CMK (cell line): ENCODE measurements around the gene ARFGEF2.
"Not testable (repeated sequence)": the region's sequence is repeated elsewhere in the genome, so short reads cannot be mapped to it uniquely, and the experiment has no call there.

Experiments used
- DNase-seq: peaks from one replicate; pipeline ENCODE4 v3.0.0-alpha.2; 2010; ENCODE audit warnings: low read depth

Gene ARFGEF2

DNA sequence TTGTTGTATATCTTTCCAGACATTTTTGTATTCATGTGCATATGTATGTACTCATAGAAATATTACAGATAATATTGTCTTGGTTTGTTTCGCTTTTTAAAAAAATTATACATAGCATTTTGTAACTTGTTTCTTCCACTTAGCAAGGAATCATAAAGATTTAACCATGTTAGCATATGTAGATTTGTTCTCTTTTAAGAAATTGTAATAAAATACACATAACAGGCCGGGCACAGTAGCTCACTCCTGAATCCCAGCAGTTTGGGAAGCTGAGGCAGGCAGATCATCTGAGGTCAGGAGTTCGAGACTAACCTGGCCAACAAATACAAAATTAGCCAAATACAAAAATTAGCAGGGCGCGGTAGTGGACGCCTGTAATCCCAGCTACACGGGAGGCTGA, 80.2 kb downstream of the ARFGEF2 start:
- no peak for DNase-seq

DNA sequence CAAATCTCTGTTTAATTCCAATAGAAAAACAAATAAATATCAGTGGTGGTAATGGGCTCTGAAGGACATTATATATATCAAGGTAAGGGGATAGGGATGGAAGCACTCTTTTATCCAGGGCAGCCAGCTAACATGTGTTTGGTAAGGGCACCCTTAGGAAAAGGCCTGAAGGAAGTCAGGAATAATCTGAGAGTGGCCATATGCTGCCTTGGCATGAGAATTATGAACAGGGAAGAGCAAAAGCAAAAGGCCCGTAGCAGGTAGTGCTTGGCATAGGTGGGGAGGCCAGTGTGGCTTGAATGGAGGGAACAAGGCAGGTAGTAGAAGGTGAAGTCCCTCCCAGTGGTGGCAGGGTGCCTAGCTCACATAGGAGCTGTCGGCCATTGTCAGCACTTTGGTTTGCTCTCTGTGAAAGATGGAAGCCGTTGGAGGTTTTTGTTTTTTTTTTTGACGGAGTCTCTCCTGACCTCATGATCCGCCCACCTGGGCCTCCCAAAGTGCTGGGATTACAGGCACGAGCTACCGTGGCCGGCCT, 85.0 kb downstream of the ARFGEF2 start:
- no peak for DNase-seq

DNA sequence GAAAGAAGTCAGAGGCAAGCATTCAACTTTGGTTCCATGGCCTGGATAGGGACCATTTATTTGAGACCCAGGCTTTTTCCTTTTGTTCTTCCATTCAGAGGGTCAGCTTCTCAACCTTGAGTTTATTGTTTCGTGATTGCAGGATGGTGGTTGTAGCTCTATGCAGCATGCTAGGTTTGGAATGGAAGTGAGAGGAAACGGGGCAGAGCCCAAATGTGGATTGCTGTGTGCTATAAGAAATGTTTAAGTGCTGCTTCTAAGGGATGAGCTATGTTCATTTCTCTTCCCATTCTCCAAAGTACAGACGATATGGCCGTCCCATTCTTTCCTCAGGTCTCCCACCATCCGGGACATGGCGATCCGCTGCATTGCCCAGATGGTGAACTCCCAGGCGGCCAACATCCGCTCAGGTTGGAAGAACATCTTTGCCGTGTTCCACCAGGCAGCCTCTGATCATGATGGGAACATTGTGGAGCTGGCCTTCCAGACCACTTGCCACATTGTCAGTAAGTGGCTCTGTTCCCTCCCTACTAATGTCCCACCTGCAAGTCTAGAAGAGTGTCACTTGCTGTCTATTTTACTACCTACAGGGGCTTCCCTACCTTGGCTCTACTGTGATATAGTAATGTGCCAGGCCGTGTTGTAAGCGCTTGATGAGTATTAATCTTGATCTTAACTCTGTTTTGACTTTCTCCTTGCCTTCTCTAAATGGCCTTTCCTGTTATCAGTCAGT, 88.6 kb downstream of the ARFGEF2 start:
- DNase-seq = no peak

DNA sequence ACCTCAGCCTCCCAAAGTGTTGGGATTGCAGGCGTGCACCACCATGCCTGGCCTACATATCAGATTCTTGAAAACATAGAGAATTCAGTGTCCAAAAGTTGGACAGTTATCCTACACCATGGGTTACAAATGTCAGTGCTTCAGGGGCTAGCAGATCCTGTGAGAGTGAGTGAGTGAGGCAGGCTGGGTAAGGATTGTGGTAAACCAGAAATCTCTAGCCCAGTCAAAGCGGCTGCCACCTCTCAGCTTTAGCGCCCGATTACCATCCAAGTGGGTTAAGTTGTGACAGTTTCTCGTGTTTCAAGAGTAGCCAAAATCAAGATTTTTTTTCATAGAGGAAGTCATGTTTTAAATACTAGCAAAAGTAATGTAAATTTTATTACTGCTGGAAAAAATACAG, 102.7 kb downstream of the ARFGEF2 start:
- no peak for DNase-seq

DNA sequence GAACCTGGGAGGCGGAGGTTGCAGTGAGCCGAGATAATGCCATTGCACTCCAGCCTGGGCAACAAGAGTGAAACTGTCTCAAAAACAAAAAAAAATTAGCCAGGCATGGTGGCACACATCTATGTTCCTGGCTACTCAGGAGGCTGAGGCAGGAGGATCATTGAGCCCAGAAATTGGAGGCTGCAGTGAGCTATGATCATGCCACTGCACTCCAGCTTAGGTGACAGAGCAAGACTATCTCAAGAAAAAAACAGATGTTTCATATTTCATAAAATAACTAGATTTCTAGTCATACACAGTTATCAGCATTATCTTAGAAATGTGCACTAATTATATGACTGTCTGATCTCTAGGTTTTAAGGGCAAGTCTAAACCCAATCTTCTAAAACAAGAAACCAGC, 106.7 kb downstream of the ARFGEF2 start:
- DNase-seq = not testable (repeated sequence)

DNA sequence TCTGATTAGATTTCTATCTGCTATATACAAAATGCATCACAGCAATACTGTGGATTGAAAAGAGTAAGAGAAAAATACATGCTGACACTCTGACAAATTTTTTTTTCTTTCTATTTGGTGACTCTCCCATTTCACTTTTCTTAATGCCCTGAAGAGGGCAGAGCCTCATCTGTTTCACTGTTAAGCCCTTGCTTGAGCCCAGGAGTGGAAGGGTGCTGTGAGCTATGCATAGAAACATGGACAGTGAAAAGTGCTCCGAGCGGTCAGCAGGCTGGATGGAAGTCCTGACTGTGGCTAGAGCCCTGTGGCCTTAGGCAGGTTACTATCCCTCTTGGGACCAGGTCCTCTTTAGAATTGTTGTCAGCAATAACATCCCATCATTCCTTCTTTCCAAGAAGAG, 107.2 kb downstream of the ARFGEF2 start:
- DNase-seq = no peak

DNA sequence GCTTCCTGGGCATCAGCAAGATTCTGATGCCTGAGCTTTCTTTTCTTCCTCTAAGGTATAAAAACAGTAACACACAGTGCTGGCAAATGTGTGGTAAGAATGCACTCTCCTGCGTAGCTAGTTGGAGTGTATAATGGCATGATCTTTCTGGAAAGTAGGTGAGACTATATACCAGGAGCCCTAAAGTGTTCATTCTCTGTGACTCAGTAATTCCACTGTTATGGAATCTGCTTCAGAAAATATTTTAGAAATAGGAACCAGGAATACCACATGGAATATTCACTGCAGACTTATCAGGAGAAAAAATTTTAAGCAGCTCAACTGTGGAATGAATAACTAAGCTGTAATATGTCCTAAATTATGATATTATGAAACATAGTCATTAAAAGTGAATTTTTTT, 107.7 kb downstream of the ARFGEF2 start:
- no peak for DNase-seq

DNA sequence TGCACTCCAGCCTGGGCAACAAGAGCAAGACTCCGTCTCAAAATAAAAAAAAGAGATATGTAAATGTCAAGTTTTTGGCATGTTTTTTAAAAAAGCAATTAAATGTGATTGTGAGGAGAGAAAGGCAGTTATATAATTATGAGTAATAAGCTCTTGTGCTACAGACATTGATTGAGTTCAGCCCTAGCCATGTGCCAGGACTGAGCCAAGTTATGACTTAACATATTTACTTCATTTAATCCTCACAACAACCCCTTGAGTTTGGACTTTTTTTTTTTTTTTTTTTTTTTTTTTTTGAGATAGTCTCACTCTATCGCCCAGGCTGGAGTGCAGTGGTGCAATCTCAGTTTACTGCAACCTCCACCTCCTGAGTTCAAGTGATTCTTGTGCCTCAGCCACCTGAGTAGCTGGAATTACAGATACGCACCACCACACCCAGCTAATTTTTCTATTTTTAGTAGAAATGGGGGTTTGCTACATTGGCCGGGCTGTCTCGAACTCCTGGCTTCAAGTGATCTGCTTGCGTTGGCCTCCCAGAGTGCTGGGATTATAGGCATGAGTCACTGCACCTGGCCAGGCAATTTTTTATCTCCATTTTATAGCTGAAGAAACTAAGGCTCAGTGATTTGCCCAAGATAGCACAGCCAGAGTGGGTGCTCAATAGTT, 109.6 kb downstream of the ARFGEF2 start:
- DNase-seq = no peak

DNA sequence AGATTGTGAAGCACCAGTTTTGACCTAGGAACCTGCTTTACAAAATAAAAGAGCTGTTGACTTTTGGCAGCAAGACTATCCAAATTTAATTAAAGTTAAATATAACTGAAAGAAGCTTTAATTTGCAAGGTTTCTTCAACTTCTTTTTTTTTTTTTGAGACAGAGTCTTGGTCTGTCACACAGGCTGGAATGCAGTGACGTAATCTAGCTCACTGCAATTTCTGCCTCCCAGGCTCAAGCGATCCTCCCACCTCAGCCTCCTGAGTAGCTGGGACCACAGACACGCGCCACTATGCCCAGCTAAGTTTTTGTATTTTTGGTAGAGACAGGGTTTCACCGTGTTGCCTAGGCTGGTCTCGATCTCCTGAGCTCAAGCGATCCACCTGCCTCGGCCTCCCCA, 110.9 kb downstream of the ARFGEF2 start:
- DNase-seq = no peak

DNA sequence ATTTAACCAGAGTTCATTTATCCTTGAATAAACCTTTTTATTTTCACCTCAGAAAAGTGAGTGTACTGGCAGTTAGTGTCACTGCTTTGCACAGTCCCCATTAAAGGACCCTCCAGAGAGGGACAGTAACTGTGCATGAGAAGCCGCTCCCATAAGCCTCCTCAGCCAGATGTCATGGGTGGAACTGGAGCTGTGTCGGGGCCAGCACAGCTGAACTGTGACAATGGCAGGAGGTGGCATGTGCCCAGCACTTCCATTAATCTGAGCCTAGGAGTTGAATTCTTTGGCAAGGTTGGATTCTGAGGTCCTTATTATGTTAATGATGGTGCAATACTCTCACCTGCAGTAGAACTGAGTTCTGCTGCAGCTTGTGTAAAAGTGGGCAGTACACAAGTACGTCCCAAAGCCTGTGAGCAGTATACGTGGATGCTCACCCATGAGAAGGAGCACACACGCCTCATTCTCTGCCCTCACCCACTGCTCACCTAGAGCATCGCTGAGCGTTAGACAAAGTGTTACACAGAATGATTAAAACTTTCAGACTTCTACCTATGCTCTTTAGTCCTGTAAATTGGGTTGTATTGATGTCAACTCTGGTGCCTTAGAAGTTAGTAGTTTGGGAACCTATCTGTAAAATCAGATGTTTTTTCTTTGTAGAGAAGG, 112.7 kb downstream of the ARFGEF2 start:
- DNase-seq = no peak

DNA sequence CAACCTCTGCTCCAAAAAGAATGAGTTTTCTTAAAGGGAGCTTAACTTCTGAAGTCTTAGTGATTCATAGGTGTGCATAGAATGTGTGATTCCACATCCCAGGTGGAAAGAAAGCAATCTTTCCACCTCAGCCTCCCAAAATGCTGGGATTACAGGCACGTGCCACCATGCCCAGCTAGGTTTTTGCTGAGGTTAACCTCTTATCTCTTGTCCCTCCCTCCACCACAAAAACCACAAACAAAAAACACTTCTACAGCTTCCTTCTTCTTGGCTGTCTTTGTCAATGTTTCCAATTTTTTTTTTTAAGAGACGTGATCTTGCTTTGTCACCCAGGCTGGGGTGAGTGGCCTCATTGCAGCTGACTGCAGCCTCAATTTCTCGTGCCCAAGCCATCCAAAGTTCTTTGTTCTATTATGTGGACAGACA, 116.5 kb downstream of the ARFGEF2 start:
- DNase-seq = peak; percentile 63

DNA sequence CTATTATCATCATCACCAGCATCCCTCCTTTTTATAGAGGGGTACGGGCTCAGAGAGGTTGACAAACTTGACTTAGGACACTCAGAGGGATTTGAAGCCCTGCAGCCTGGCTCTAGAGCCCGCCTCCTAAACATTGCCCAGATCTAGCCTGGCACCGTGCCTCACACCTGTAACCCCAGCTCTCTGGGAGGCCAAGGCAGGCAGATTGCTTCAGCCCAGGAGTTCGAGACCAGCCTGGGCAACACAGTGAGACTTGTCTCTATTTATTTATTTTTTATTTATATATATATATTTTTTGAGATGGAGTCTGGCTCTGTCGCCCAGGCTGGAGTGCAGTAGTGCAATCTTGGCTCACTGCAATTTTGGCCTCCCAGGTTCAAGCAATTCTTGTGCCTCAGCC, 118.3 kb downstream of the ARFGEF2 start:
- DNase-seq = no peak

DNA sequence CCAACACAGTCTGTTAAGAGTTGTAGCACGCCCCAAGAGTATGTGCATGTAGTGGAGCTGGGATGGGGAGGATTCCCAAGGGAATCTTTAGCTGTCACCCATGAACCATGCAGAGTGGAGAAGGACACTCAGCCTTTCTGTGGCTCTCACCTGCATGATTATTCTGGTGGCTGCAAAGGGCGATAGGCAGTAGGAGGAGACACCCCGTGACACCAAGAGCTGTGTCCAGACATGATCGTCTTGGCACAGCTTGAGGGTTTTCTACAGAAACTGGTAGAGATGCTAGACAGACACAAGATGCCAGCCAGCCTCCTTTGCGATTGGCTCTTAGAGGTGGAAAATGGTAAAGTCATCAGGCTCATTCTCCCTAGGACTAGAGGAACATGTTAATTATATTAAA, 121.5 kb downstream of the ARFGEF2 start:
- no peak for DNase-seq

DNA sequence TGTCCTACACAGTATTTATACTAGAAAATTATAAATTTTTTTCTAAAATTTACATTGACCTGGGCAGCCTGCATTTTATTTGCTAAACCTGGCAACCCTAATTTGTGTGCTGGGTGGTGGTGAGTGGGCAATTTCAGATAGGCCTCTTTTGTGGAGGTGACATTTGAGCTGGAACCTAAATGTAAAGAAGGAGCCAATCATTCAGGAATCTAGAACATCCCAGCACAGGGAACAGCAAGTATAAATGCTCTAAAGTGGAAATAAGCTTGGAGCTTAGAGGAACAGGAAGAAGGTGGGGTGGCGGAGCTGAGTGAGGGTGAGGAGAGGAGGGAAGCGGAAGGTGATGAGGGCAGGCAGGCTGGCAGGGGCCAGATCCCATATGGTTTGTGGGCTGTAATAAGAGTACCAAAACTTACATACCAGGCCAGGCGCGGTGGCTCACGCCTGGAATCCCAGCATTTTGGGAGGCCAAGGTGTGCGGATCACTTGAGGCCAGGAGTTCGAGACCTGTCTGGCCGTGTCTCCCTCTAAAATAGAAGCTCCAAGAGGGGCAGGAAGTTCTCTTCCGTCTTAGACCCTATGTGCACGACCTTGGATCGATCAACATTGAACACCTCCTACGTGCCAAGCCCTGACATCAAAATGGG, 124.1 kb downstream of the ARFGEF2 start:
- peak; percentile 60 for DNase-seq

DNA sequence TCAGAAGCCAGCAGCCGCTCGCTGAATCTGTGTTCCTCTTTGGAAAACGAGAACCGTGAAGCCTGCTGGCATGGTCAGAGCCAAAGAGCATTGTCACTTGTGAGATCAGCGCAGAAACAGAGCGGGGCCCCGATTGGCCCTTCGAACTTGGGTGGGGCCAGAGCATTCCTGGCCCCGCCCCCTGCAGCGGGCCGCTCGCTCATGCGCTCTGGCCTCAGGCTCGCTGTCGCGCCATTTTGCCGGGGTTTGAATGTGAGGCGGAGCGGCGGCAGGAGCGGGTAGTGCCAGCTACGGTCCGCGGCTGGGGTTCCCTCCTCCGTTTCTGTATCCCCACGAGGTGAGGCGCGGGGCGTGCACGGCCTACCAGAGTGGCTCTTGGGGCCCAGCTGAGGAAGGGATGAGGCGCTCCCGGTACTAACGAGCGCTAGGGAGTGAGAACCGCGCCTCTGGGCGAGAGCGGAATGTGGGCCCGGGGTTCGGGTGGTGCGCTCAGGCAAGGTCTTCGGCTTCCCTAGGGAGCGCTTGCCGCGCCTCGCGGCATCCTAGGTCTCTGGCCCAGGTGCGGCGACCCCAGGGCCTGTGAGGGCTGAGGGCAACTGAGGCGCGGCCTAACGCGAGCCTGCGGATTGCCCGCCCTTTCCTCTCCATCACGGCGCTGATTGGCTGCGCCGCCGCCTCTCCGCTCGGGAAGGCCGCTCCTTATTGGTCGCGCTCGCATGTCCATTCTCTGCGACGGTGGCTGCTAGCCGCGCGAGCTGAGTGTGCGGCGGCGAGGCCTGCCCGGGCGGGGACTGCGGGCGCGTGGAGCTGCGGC, 124.8 kb downstream of the ARFGEF2 start, which contains the start of gene CSE1L:
CSE1L (plus strand) TSS at position 226 of the 814 bp plus-strand sequence. CDS start 12,152 bp downstream, outside the sequence.
- DNase-seq = peak; percentile 85

DNA sequence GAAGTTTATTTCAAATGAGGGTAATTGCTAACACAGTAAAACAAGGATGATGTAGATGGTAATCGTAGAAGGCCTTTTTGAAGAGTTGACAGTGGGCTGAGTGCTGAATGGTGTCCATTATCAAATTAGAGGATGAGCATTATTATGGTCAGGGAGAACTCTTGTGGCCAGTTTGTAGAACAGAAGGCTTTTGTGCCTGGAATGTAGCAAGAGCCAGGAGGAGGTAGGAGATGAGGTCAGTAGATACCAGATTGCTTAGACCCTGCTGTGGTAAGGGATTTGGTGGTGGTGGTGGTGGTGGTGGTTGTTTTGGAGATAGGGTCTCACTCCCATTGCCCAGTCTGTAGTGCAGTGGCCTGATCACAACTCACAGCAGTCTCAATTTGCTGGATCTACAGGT, 130.8 kb downstream of the ARFGEF2 start:
- DNase-seq = no peak

DNA sequence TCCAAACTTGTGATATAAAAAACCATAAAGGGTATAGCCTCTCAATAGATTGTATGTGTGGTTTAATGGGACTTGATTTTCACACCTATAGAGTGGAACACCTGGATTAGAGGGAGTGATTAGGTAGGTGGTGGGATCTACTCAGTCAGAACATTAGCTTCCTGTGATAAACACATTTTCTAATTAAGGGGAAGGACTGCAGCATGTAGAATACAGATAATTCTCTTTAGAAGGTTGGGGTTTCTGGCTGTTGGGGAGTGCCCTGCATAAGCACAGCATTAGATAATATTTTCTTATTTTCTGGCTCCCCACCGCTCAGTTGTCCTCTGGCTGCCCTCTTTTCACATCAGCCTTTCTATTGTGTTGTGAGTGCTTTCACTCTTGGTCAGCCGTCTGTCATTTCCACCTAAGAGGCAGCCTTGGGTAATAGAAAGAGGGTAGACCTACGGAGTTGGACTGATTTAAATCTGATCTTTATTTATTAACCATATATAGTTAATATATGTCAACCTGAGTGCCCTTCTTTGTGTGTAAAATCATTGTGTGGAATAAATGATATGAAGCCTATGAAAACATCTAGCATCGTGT, 132.6 kb downstream of the ARFGEF2 start:
- no peak for DNase-seq

DNA sequence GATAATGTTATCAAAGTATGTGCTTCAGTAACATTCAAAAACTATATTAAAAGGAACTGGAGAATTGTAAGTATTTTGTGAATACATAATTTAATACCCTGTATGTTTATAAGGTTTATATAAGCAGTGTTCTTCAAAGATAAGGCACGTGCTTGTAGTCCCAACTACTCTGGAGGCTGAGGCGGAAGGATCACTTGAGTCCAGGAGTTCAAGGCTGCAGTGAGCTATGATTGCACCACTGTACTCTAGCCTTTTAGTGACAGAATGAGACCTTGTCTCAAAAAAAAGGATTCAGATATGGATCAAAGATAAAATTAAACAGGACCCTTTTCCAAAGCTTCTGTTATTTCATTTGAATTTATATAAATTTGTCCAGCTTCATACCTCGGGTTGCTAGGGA, 141.8 kb downstream of the ARFGEF2 start:
- DNase-seq = no peak

DNA sequence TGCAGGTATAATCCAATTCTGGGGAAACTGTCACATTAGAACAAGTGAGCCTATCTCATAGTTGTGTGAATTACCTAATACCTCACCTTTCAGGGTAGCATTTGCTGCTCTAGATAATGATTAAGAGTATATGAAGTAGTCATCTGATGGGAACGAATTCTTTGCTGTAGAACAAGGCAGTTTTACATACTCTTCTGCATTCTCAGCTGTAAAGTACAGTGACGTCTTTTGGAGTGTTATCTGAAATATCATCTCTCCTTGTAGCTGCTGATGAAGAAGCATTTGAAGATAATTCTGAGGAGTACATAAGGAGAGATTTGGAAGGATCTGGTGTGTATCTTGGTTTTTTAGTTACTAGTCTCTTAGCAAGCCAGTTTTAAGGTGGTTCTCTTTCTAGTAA, 153.0 kb downstream of the ARFGEF2 start:
- no peak for DNase-seq

DNA sequence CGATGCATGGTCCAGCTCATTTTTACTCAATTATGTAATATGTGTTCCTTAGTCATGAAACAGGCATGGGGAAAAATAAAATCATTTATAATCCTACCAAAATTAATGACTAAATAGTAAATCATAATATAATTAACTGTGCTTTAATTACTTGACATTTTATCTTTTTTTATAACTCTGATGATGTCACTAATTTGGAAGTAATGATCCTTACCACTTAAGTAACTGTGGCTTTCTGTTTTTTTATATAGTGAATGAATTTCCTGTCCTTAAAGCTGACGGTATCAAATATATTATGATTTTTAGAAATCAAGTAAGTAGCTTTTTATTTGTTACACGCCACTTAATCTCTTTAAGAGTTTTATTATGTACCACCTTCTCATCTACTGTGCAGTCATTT, 156.8 kb downstream of the ARFGEF2 start:
- DNase-seq = no peak

DNA sequence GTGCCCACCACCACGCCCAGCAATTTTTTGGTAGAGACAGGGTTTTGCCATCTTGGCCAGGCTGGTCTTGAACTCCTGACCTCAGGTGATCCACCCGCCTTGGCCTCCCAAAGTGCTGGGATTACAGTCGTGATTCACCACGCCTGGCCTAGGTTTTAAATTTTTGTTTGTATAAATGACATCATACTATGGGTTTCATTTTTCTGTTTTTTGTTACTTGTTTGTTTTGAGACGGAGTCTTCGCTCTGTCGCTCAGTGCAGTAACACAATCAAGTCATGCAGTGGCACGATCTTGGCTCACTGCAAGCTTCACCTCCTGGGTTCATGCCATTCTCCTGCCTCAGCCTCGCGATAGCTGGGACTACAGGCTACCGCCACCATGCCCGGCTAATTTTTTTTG, 160.8 kb downstream of the ARFGEF2 start:
- DNase-seq = not testable (repeated sequence)
